Panc1 (cell line): ENCODE results near the gene H6PD.

ENCODE experiments used
- CTCF ChIP-seq: fragments of 450-650 bp; IDR thresholded peaks from 2 replicates; pipeline ENCODE4 v1.5.1; 2017; ENCODE audit warnings: mild to moderate bottlenecking
- REST ChIP-seq, 2 experiments: IDR thresholded peaks; 2 replicates each; pipeline ENCODE4 v1.6.1; 2011 to 2012; ENCODE audit warnings: low read depth in 2 of 2, control low read depth in 1 of 2, low read length in 1 of 2, mild to moderate bottlenecking in 1 of 2, moderate library complexity in 1 of 2; ENCODE audit not compliant: insufficient read depth in 1 of 2
- SIN3A ChIP-seq: IDR thresholded peaks from 2 replicates; pipeline ENCODE4 v1.6.1; 2012; ENCODE audit warnings: low read depth, mild to moderate bottlenecking, low read length, moderate library complexity, borderline replicate concordance; ENCODE audit not compliant: insufficient read depth

- TF ChIP-seq CTCF: no peak
- no peak for TF ChIP-seq REST (IDR thresholded peaks at IDR 0.05; ENCODE audit: insufficient read depth in 1 of 2, low read depth in 2 of 2, low read length in 1 of 2)
- TF ChIP-seq SIN3A: no peak
Observed at GRCh38 chr1:9186082-9186859, 48.3 kb upstream of the H6PD start.
